CD8-positive, alpha-beta memory T cell (primary cell): ENCODE data around the gene ZNF518A. TPM values are rescaled to one million over a fixed set of nuclear protein-coding genes. Genes with fewer than 3 reads are reported as not detected.

Source experiments
- CTCF ChIA-PET: fragments of 350-600 bp; sonication (Branson Sonifier 250); formaldehyde crosslinking; loops from one replicate; lab custom pipeline; 2021; ENCODE audit warnings: antibody characterized with exemption; lab: Charles Lee
- POLR2A ChIA-PET: fragments of 350-600 bp; sonication (Branson Sonifier 250); formaldehyde crosslinking; loops from one replicate; lab custom pipeline; 2021; ENCODE audit warnings: antibody characterized with exemption; lab: Charles Lee
- DNase-seq, 5 donors: peaks; one replicate each; pipeline versions ENCODE4 v3.0.0 to v3.0.0-alpha.2; 2020 to 2022; ENCODE audit warnings: mixed read lengths in 1 of 5
- H3K27ac ChIP-seq: one replicate; pipeline ENCODE4 v1.7.0; 2013; ENCODE audit warnings: low read depth, mild to moderate bottlenecking, low read length, moderate library complexity
- H3K27me3 ChIP-seq: 2 replicates; pipeline ENCODE4 v1.7.0; 2013; ENCODE audit warnings: low read length, mild to moderate bottlenecking; ENCODE audit not compliant: insufficient read depth, poor library complexity, severe bottlenecking
- H3K36me3 ChIP-seq: 2 replicates; pipeline ENCODE4 v1.7.0; 2013; ENCODE audit warnings: mild to moderate bottlenecking, low read length, moderate library complexity; ENCODE audit not compliant: insufficient read depth
- H3K4me1 ChIP-seq: 2 replicates; pipeline ENCODE4 v1.7.0; 2013; ENCODE audit warnings: mild to moderate bottlenecking, low read length, moderate library complexity; ENCODE audit not compliant: insufficient read depth
- H3K4me3 ChIP-seq: 2 replicates; pipeline ENCODE4 v1.7.0; 2013; ENCODE audit warnings: mild to moderate bottlenecking, low read length
- H3K9me3 ChIP-seq: 2 replicates; pipeline ENCODE4 v1.7.0; 2013; ENCODE audit warnings: mild to moderate bottlenecking, low read length
- H3K27ac Mint-ChIP-seq, 8 donors: one replicate each; pipeline ENCODE4 v1.8.0; 2020 to 2021; ENCODE audit warnings: mixed read lengths in 8 of 8, mild to moderate bottlenecking in 6 of 8, inconsistent platforms in 3 of 8, moderate library complexity in 3 of 8
- H3K27me3 Mint-ChIP-seq, 2 donors: one replicate each; pipeline ENCODE4 v1.8.0; 2020 to 2021; ENCODE audit warnings: mixed read lengths in 2 of 2, mild to moderate bottlenecking in 1 of 2, moderate library complexity in 1 of 2
- H3K36me3 Mint-ChIP-seq, 3 donors: one replicate each; pipeline ENCODE4 v1.8.0; 2020 to 2021; ENCODE audit warnings: mixed read lengths in 3 of 3, inconsistent platforms in 1 of 3, mild to moderate bottlenecking in 1 of 3
- H3K4me1 Mint-ChIP-seq, 3 donors: one replicate each; pipeline ENCODE4 v1.8.0; 2020 to 2021; ENCODE audit warnings: mixed read lengths in 3 of 3, inconsistent platforms in 1 of 3, mild to moderate bottlenecking in 1 of 3
- H3K4me3 Mint-ChIP-seq, 7 donors: one replicate each; pipeline ENCODE4 v1.8.0; 2020 to 2021; ENCODE audit warnings: mixed read lengths in 7 of 7, mild to moderate bottlenecking in 6 of 7, moderate library complexity in 4 of 7, inconsistent platforms in 2 of 7
- H3K9me3 Mint-ChIP-seq, 5 donors: one replicate each; pipeline ENCODE4 v1.8.0; 2020 to 2022; ENCODE audit warnings: mixed read lengths in 5 of 5, mild to moderate bottlenecking in 3 of 5, moderate library complexity in 2 of 5, inconsistent platforms in 1 of 5
- polyA plus RNA-seq: library from polyadenylated mRNA; unstranded; fragments of 300-500 nt; fragmentation: Illumina TruSeq; gene quantifications from one replicate; pipeline ENCODE4 v1.2.3, GENCODE V29; 2021
- total RNA-seq, 2 experiments: library from RNA; stranded (reverse); gene quantifications; one replicate each; pipeline ENCODE4 v1.2.3, GENCODE V29; 2021

ZNF518A gene
- total and polyA plus RNA-seq, 3 experiments from 2014 or later: 9.0 to 15.7 (median 15.0) TPM

DNA sequence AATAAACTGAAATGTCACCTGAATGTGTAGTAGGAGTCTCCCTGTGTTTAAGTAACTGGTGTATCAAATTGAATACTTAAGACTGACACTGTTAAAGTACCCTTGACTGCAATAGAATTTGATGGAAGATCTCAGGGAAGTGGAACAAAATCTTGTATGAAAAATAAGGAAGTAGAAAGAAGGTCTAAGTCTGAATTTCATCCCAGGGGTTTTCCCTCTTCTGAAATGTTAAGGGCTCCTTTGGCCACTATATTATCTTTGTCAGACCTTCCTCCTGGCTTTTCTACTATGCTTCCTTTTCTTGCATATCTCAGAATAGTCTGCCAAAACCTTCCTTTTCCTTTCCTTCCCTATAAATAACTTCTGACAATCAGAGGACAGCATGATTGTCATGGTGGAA, 81.7 kb downstream of the ZNF518A start:
- no peaks in the 10 kb centered on the region for H3K36me3 ChIP-seq
- ChIA-PET CTCF (no interaction called here), POLR2A (no interaction called here)
- H3K9me3 ChIP-seq: no peaks in the 10 kb centered on the region
- no peak overlapping the region for H3K27ac Mint-ChIP-seq
- H3K4me3 ChIP-seq: no peak overlapping the region
- no peaks in the 10 kb centered on the region for H3K36me3 Mint-ChIP-seq
- no peak overlapping the region for H3K4me3 Mint-ChIP-seq
- H3K4me1 ChIP-seq: no peaks in the 10 kb centered on the region
- peaks cover 0 to 1% (median 0%) of the 10 kb centered on the region in 5 donors for H3K9me3 Mint-ChIP-seq
- no peak overlapping the region for H3K27ac ChIP-seq
- H3K4me1 Mint-ChIP-seq: no peaks in the 10 kb centered on the region
- H3K27me3 ChIP-seq: no peaks in the 10 kb centered on the region
- H3K27me3 Mint-ChIP-seq: peaks cover 10 to 45% of the 10 kb centered on the region in 2 donors
- no peak for DNase-seq

- Histone ChIP-seq H3K4me1 (no peaks in the 10 kb centered on the region), H3K27ac (no peak overlapping the region), H3K9me3 (no peaks in the 10 kb centered on the region), H3K36me3 (no peaks in the 10 kb centered on the region), H3K4me3 (no peak overlapping the region), H3K27me3 (no peaks in the 10 kb centered on the region)
- ChIA-PET POLR2A (no interaction called here), CTCF (no interaction called here)
- Mint-ChIP-seq H3K27me3 (peaks cover 6 to 45% of the 10 kb centered on the region in 2 donors), H3K36me3 (no peaks in the 10 kb centered on the region), H3K27ac (no peak overlapping the region), H3K4me1 (no peaks in the 10 kb centered on the region), H3K9me3 (peaks cover 0 to 1% (median 0%) of the 10 kb centered on the region in 5 donors), H3K4me3 (no peak overlapping the region)
- DNase-seq: no peak
Measured at GRCh38 chr10:96212911-96213310, 82.8 kb downstream of the ZNF518A start.

Other genes starting within 250 kb of the ZNF518A start
- gene CC2D2B, start 222.3 kb upstream of the ZNF518A start, total RNA-seq: not detected
- not detected for gene CC2D2B, start 222.3 kb upstream of the ZNF518A start, polyA plus RNA-seq
- 10 to 100 TPM in 1 of 2 experiments, 1 to 10 TPM in 1; 9.4 to 10.0 TPM for gene CCNJ, start 86.7 kb upstream of the ZNF518A start, total RNA-seq
- 1.1 TPM for gene CCNJ, start 86.7 kb upstream of the ZNF518A start, polyA plus RNA-seq
- not detected for gene BLNK, start 141.3 kb downstream of the ZNF518A start, total RNA-seq
- not detected for gene BLNK, start 141.3 kb downstream of the ZNF518A start, polyA plus RNA-seq
- gene DNTT, start 174.1 kb downstream of the ZNF518A start, total RNA-seq: not detected
- gene DNTT, start 174.1 kb downstream of the ZNF518A start, polyA plus RNA-seq: not detected
- not detected for gene OPALIN, start 228.7 kb downstream of the ZNF518A start, total RNA-seq
- not detected for gene OPALIN, start 228.7 kb downstream of the ZNF518A start, polyA plus RNA-seq